T47D (cell line): ENCODE data around the gene UBE2D2.

Source experiments
- DNase-seq, 2 experiments: peaks; one replicate each; pipeline versions ENCODE4 v3.0.0 to v3.0.0-alpha.2; 2011 to 2012; ENCODE audit warnings: low read depth in 1 of 2, low spot score in 1 of 2
- JUND ChIP-seq: IDR thresholded peaks from 2 replicates; pipeline ENCODE4 v1.6.1; 2012; ENCODE audit warnings: low read depth
- in situ Hi-C: cut with HindIII; loops from 2 replicates; pipeline ENCODE4 v1.10.0; 2016; ENCODE audit warnings: low sequenced_read_pairs, low pct_unique_long_range_greater_than_20kb

Gene UBE2D2

DNA sequence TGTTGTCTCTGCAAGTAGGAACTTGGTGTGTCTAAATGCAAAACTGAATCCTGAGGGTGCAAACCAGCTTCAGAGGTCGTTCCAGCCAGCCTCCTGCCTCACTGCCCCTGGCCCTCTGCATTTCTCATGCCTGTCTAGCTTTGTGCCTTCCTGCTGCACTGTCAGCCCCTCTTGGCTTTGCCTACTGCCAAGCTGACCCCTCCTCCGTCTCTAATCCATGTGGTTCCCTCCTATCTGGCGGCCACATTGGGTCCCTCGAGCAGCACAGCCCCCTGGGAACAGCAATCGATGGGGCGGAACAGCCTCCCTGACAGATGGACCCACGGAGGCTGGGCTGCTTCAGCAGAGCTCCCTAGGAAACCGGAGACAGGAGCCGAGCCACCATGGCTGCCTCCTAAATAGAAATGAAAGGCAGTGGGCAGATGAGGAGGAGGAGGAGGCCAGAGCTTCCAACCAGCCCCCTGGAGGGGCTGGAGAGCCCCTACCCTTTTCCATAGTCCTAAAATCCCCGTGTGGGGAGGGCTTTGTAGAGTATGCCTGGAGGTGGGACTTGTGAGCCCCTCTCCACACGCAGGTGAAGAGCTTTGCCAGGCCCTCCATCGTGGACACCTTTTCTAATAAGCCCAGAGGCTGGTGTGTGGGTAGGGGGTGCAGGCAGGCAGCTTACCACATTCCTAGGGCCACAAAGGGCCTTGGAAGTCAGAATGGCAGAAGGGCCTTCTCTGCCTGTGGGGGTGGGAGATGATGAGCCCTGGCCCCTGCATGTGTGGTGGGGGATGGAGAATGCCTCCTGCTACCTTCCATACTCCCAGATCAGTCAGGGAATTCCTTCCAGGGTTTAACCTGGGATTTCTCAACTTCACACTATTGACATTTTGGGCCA lies 77.8 kb downstream of the UBE2D2 start:
- in situ Hi-C loops = no loop called here
- no peak for DNase-seq
- no peak for TF ChIP-seq JUND

DNA sequence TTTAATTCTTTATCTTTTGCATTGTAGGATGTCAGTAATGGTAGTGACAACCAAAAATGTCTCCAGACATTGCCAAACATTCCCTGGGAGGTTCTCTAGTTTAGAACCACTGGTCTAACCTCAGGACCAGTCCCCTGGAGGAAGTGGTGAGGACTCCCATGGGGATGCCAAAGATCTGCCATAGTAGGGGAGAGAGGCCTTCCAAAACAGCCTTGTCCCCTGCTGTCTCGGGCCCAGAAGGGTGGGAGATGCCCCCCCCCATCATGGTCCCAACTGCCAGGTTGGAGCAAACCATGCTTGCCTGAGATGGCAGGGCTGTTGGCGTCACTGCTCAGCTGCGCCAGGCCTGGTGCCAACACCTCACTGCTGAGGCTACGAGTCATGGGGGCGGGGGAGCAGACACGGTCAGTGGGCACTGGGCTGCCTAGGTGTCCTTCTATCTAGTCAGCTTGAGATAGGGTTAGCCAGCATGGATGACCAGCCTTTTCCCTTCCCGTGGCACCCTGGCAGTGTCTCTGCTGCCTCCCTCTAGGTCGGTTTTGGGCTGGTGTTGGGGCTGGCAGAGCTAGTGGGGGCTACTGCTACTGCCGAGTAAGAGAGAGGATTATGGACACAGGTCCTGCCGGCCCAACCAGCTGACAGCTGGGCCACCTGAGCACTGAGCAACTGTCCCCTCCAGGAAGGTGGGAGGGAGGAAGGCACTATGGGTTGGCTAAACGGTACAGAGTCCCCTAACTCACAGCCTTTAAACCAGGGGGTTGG lies 78.7 kb downstream of the UBE2D2 start:
- in situ Hi-C loops = no loop called here
- DNase-seq = no peak

DNA sequence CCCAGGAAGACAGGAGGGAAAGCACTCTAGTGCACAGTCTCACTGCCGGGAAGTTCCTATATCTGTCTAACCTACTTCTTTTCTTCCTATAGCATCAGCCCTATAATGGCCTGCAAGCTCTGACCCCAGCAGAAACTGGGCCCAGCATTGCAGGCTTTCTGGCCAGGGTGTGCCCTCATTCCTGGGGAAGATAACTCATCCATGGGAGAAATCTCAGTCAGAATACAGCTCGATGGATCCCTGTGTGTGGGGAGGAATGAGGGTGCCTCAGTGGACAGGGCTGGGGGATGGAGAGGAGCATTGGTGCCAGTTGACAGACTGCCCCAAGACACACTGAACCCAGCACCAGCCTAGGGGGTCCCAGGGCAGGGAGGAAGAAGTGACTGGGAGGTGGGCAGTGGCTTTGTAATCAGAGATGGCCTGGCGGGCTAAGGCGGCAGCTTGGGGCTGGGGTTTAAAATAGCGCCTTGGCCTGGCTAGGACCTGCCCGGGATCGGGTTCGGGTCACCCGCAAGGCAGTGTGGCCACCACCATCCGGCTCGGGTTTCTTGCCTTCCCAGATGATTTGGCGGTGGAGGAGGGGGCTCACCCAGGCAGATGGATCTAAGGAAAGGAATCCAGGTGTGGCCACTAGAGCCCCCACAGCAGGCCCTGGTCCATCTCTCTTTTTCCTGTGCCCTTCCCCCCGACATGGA lies 79.4 kb downstream of the UBE2D2 start:
- in situ Hi-C loops = no loop called here
- TF ChIP-seq JUND = no peak

More for the DNA sequence above, 78.7 kb downstream of the UBE2D2 start:
- TF ChIP-seq JUND = no peak

DNA sequence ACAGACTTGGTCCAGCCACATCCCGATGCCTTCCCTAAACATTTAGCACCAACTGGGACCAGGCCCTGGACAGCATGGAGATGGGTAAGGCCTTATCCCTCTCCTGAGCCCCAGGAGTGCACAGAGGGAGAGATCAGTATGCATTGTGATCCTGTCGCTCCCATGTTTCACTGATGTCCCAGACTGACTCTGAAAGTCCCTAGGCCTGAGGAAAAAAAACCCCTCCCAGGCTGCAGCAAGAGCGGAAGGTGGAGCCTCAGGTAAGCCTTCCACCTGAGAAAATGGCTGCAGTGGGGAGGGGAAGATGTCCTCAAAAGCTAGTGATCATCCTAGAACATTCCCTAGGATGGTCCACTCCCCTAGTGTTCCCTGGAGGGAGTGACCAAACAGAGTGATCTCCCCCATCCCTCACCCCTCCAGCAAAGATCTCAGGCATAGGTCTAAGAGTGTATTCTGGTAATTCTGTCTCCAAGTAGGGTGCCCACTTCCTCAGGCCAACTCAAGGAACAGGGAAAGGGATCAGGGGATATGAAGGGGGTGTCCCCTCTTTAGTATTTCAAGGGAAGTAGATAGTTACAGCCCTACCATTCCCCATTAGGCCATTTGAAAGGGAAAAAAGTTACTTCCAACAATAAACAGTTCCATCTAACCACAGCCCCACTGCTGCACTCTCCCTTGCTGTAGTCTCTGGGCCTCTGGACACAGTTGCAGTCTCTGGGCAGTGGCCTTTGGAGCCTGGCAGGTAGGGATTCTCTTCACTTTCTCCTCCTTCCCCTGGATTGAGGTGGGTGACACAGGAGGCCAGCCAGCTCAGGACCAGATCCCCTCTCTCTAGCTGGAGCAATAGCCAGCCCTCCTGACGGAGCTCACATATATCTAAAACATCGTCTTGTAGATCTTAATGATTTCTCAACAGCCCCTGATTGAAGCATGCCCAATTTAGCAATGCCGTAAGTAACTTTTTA lies 80.3 kb downstream of the UBE2D2 start:
- no peak for DNase-seq
- in situ Hi-C loops = no loop called here
- TF ChIP-seq JUND = no peak

More for the DNA sequence above, 79.4 kb downstream of the UBE2D2 start:
- no peak for DNase-seq

DNA sequence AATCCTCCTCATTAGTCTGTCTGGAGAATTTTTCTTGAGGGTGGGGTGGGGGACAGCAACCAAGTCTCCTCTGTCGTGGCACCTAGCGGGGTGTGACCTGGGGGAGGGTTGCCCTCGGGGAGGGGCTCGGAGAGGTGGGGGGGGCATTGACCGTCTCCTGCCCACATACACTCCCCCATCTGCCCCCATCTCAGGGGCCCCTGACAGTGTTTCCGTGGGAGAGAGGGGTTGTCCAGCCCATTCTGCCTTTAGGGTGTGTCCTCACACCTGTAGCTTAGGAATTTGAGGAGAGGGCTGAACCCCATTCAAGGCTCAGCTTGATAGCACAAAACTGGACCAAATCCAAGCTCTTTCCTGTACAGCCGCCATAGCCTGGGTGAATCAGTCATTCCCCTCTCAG lies 81.1 kb downstream of the UBE2D2 start:
- no peak for DNase-seq
- no peak for TF ChIP-seq JUND
- in situ Hi-C loops = no loop called here

DNA sequence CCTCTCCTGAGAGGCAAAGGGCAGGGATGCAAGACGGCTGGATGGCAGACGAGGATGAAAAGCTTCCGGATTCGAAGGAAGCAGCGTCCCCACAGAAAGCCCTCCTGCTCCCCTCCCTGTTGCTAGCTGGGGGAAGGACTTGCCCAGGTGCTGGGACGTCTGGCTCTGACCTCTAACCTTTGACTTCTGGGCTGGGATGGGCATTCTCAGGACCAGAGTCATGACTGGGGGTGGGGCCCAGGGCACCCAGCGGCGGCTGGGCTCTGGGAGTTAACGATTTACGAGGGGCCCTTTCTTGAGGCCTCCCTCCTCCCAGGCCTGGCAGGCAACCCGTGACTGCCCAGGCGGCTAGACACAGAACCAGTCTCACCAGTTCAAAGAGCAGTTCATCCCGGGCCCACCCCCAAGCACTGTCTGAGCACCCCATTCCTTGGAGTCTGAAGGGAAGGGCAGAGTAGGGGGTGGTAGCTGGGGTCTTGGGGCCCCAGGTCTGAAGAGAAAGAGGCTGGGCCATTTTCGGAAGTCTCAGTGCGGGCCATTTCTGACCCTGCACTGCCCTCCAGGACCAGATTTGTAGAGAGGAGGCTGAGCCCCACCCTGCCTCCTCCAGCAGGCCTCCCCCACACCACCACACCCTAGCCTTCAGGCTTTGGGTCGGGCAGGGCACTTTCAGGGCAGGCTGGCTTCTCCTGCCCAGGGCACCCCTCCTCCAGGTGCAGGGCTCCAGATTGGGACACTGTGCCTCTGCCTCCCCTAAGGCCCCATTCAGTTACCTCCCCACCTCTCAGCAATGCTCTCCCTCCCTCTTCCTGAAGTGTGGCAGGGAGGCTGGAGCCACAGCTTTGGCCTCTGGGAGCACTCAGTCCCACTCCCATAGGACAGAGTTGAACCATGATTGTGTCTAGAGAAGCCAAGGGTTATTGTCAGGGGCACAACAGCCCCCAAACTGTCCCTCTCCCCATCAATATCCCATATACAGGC lies 82.0 kb downstream of the UBE2D2 start:
- in situ Hi-C loops = no loop called here
- DNase-seq = peak in 1 of 2 experiments; percentile 88

DNA sequence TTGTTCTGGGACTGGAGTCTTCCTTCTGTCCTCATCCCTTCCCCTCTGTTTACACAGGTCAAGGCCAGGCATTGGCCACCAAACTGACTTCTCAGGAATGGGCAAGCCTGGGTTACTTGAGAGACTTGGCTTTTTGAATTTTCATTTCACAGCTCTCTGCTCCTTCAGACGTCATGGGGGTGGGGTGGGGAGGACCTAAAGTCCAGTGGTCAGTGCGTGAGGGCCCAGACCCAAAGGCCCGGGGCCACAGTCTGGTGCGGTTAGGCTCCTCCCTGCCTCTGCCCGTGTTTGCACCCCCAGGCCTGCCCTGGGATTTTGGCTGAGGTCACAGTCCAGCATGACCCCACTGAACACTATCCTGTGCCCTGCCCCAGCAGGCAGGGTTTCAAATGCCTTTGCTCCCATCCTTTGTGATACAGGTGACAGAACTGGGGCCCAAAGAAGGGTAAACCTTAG lies 82.9 kb downstream of the UBE2D2 start:
- in situ Hi-C loops = no loop called here
- DNase-seq = peak in 1 of 2 experiments; percentile 62
- no peak for TF ChIP-seq JUND

More for the DNA sequence above, 82.0 kb downstream of the UBE2D2 start:
- TF ChIP-seq JUND = no peak

DNA sequence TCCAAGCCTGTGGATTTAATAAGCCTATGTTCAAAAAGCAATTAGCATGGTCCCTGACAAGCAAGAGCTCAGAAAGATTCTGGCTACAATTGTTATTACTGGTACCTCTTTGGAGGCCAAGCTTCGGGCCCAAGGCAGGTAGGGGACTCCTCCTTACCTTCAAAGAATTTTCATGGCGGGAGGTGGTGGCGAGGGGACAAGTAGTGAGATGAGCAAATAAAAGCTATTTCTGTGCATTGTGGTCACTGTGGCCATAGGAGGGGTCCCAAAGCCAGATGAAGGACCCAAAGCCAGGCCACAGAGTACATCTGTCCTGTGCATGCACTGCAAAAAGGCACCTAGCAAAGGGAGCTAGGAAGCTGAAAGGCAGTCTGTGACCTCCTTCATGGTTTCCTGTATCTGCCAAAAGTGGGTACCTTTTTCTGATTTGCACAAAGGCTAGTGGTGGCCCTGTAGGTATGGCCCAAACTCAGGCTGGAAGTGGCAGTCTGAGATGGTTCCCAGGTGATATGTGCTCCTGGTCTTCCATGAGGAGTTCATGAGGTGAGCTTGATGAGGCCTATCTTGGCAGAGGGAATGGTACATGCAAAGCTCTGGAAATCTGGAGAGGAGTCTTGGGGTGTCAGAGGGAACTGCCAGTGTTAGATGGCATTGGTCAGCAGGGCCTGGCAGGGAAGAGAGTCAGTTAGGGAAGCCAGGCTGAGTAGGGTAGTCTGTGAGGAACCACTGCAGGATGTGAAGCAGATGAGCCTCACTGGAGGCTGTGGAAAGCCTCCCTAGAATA lies 83.7 kb downstream of the UBE2D2 start:
- in situ Hi-C loops = no loop called here
- TF ChIP-seq JUND = no peak
- DNase-seq = no peak

DNA sequence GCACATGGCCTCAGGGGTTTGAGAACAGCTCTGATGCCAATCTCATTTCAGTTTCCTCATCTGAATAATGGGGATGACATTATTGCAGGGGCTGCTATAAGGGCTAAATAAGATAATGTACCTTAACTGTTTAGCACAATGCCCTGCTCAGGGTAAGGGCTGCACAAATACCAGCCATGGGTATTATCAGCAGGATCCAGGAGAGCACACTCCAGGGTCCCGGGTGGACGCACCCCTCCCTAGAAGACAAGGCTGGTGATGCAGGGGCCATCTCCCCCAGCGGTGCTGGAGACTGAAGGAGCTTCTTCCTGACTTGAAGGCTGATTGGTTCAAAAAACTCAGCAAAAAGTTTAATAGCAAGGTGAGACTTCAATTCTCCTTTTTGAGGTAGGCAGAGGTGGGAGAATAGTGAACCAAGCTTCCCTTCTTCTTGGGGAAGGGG lies 84.3 kb downstream of the UBE2D2 start:
- in situ Hi-C loops = no loop called here

DNA sequence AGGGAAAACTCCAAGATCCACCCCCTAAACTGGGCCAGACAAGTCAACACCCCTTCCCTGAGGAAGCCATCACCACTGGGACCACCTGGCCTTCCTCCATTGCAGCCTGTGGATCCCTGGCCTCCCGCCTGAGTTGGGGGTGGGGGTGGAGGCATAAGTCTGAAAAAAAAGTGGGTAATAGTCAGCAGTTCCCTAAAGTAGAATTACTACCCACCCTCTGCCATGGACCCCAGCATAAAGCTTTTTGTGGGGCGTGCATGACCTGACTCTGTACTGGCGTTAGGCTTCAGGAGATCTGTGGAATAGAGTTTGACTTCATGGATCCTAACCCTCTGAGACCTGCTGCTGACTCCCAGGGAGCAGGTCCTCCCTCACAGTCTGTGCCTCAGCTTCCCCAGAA lies 85.0 kb downstream of the UBE2D2 start:
- no peak for TF ChIP-seq JUND
- in situ Hi-C loops = no loop called here
- no peak for DNase-seq

More for the DNA sequence above, 84.3 kb downstream of the UBE2D2 start:
- DNase-seq = no peak
- no peak for TF ChIP-seq JUND
